ENCODE data around the gene SCD5.

Gene SCD5

GRCh38 chr4:82613121-82613520, 185.5 kb downstream of the SCD5 start:
- Histone ChIP-seq H3K4me1 (no peaks in the 10 kb centered on the region), H3K9me3 (ENCODE audit: control insufficient read depth, low read length) (no peaks in the 10 kb centered on the region), H3K4me3 (ENCODE audit: low read depth, low read length) (no peak overlapping the region), H3K27me3 (ENCODE audit: control insufficient read depth, insufficient read depth, low read length) (no peaks in the 10 kb centered on the region), H3K9ac (no peak overlapping the region), H2AFZ (no peak overlapping the region), H3K27ac (no peak overlapping the region), H3K79me2 (no peaks in the 10 kb centered on the region), H3K4me2 (ENCODE audit: low read length) (no peak overlapping the region), H3K36me3 (ENCODE audit: control insufficient read depth, insufficient read depth, low read length) (no peaks in the 10 kb centered on the region)
- no peak for TF ChIP-seq CTCF (IDR thresholded peaks at IDR 0.05)

GRCh38 chr4:82611982-82612381, 186.6 kb downstream of the SCD5 start:
- no peaks in the 10 kb centered on the region for H3K36me3 ChIP-seq (ENCODE audit: control insufficient read depth, insufficient read depth, low read length)
- H3K4me3 ChIP-seq (ENCODE audit: low read depth, low read length) = no peak overlapping the region
- no peak overlapping the region for H3K27ac ChIP-seq
- no peaks in the 10 kb centered on the region for H3K79me2 ChIP-seq
- no peak overlapping the region for H2AFZ ChIP-seq
- no peak overlapping the region for H3K4me2 ChIP-seq (ENCODE audit: low read length)
- H3K9ac ChIP-seq = no peak overlapping the region
- no peaks in the 10 kb centered on the region for H3K9me3 ChIP-seq (ENCODE audit: control insufficient read depth, low read length)
- H3K27me3 ChIP-seq (ENCODE audit: control insufficient read depth, insufficient read depth, low read length) = no peaks in the 10 kb centered on the region
- no peak for TF ChIP-seq CTCF (IDR thresholded peaks at IDR 0.05)
- no peaks in the 10 kb centered on the region for H3K4me1 ChIP-seq

GRCh38 chr4:82611527-82611926, 187.1 kb downstream of the SCD5 start:
- H3K9me3 ChIP-seq (ENCODE audit: control insufficient read depth, low read length) = no peaks in the 10 kb centered on the region
- no peak overlapping the region for H3K4me3 ChIP-seq (ENCODE audit: low read depth, low read length)
- H2AFZ ChIP-seq = no peak overlapping the region
- no peak overlapping the region for H3K9ac ChIP-seq
- H3K36me3 ChIP-seq (ENCODE audit: control insufficient read depth, insufficient read depth, low read length) = no peaks in the 10 kb centered on the region
- no peaks in the 10 kb centered on the region for H3K4me1 ChIP-seq
- no peak overlapping the region for H3K27ac ChIP-seq
- no peak for TF ChIP-seq CTCF (IDR thresholded peaks at IDR 0.05)
- H3K4me2 ChIP-seq (ENCODE audit: low read length) = no peak overlapping the region
- H3K27me3 ChIP-seq (ENCODE audit: control insufficient read depth, insufficient read depth, low read length) = no peaks in the 10 kb centered on the region
- H3K79me2 ChIP-seq = no peaks in the 10 kb centered on the region

GRCh38 chr4:82610041-82610440, 188.6 kb downstream of the SCD5 start:
- Histone ChIP-seq H3K4me2 (ENCODE audit: low read length) (no peak overlapping the region), H2AFZ (no peak overlapping the region), H3K9ac (no peak overlapping the region), H3K79me2 (no peaks in the 10 kb centered on the region), H3K9me3 (ENCODE audit: control insufficient read depth, low read length) (no peaks in the 10 kb centered on the region), H3K36me3 (ENCODE audit: control insufficient read depth, insufficient read depth, low read length) (no peaks in the 10 kb centered on the region), H3K4me3 (ENCODE audit: low read depth, low read length) (no peak overlapping the region), H3K27ac (no peak overlapping the region), H3K27me3 (ENCODE audit: control insufficient read depth, insufficient read depth, low read length) (no peaks in the 10 kb centered on the region), H3K4me1 (no peaks in the 10 kb centered on the region)
- TF ChIP-seq CTCF (IDR thresholded peaks at IDR 0.05) = no peak

- H3K4me3 ChIP-seq (ENCODE audit: low read depth, low read length) = no peak overlapping the region
- H3K9me3 ChIP-seq (ENCODE audit: control insufficient read depth, low read length) = no peaks in the 10 kb centered on the region
- no peaks in the 10 kb centered on the region for H3K27me3 ChIP-seq (ENCODE audit: control insufficient read depth, insufficient read depth, low read length)
- H3K36me3 ChIP-seq (ENCODE audit: control insufficient read depth, insufficient read depth, low read length) = no peaks in the 10 kb centered on the region
- H3K4me1 ChIP-seq = no peaks in the 10 kb centered on the region
- TF ChIP-seq CTCF (IDR thresholded peaks at IDR 0.05) = no peak
- no peaks in the 10 kb centered on the region for H3K79me2 ChIP-seq
- no peak overlapping the region for H3K4me2 ChIP-seq (ENCODE audit: low read length)
- H3K9ac ChIP-seq = no peak overlapping the region
- no peak overlapping the region for H2AFZ ChIP-seq
- no peak overlapping the region for H3K27ac ChIP-seq
Measured at GRCh38 chr4:82606622-82607021, 192.0 kb downstream of the SCD5 start.

All from parathyroid adenoma (tissue), 2 donors.